ENCODE measurements around the gene STIM2. TPM values are rescaled to one million over a fixed set of nuclear protein-coding genes. Genes with fewer than 3 reads are reported as not detected.

STIM2 gene
- total and polyA plus RNA-seq, 2 donors (not counting 3 experiments of a cell fraction or from before 2014, with no cell fraction given): 21.0 to 21.2 TPM

DNA sequence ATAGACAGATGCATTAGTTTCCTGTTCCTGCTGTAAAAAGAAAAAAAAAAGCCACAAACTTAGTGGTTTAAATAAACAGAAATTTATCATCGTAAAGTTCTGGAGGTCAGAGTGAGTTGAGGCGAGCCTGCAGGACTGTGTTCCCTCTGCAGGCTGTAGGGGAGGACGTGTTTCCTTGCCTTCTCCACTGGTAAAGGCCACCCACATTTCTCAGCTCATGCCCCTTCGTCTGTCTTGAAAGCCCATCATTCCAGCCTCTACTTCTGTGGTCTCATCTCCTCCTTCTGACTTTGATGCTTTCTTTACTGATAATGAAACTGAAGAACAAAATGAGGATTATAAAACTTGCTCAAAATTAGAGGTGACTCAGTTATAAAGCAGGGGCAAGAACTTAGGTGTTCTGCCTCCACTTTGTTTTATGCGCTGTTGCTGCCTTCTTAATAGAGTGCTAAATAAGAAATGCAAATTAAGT lies 143.0 kb downstream of the STIM2 start:
- H3K27ac ChIP-seq (ENCODE audit: insufficient read depth, low read depth, low read length): no peak overlapping the region
- no peaks in the 10 kb centered on the region for H3K79me2 ChIP-seq (ENCODE audit: control insufficient read depth, insufficient read depth, low read length)
- FAIRE-seq (no peak), DNase-seq (ENCODE audit: low read depth, low spot score) (no peak)
- no peak overlapping the region for H3K4me2 ChIP-seq (ENCODE audit: insufficient read depth, low read length)
- BruUV-seq (replicated peaks): no TSS peak
- peaks cover 18% of the 10 kb centered on the region for H3K4me1 ChIP-seq (ENCODE audit: control insufficient read depth, extremely low read depth, insufficient read depth, low read length)
- no peak overlapping the region for H3K4me3 ChIP-seq (replicated peaks in 1 of 3; ENCODE audit: insufficient read depth in 1 of 3, low read depth in 1 of 3, low read length in 3 of 3)
- no peaks in the 10 kb centered on the region for H3K27me3 ChIP-seq (ENCODE audit: control insufficient read depth in 2 of 2, insufficient read depth in 2 of 2, low read length in 2 of 2)
- no peaks in the 10 kb centered on the region for H3K9me1 ChIP-seq (replicated peaks; ENCODE audit: control insufficient read depth, extremely low read depth, insufficient read depth, low read length)
- CTCF ChIA-PET: interaction anchor here (1.3 kb wide), 1 partner anchor 143 kb away, joined by 3 read pairs; the partner anchor contains the start of gene STIM2
- no peak overlapping the region for H3K9ac ChIP-seq (replicated peaks; ENCODE audit: extremely low read depth, insufficient read depth, low read length)
- intact Hi-C loops (cut with micrococcal nuclease) (loop anchor here (2.0 kb wide), 2 partner anchors 217 to 435 kb away; no protein-coding TSS in a partner anchor), dilution Hi-C loops (cut with MboI; ENCODE audit: extremely low pct_ligation_motif_present, low sequenced_read_pairs) (no loop called here)
- POLR2A ChIA-PET: no interaction called here
- no peak overlapping the region for H2AFZ ChIP-seq (ENCODE audit: low read depth, low read length)
- no peaks in the 10 kb centered on the region for H4K20me1 ChIP-seq (replicated peaks; ENCODE audit: control insufficient read depth, extremely low read depth, insufficient read depth, low read length)
- H3K36me3 ChIP-seq (ENCODE audit: control insufficient read depth in 2 of 2, extremely low read depth in 1 of 2, insufficient read depth in 2 of 2, low read length in 2 of 2): no peaks in the 10 kb centered on the region
- no peaks in the 10 kb centered on the region for H3K9me3 ChIP-seq (replicated peaks; ENCODE audit: control insufficient read depth, insufficient read depth, low read length)
- TF ChIP-seq CTCF (IDR thresholded peaks at IDR 0.05; ENCODE audit: extremely low read depth in 1 of 2, insufficient read depth in 1 of 2, low read depth in 1 of 2, low read length in 2 of 2) (no peak), JUN (IDR thresholded peaks at IDR 0.05; ENCODE audit: borderline replicate concordance, insufficient read depth, insufficient read length, low read depth) (no peak), GATA2 (IDR thresholded peaks at IDR 0.05; ENCODE audit: insufficient read depth, insufficient read length, low read depth, low read length) (no peak), POLR2AphosphoS5 (IDR thresholded peaks at IDR 0.05; ENCODE audit: insufficient read depth, low read depth, low read length) (no peak), EZH2 (IDR thresholded peaks at IDR 0.05; ENCODE audit: borderline replicate concordance, low read depth, low read length, severe bottlenecking) (no peak), POLR2A (IDR thresholded peaks at IDR 0.05; ENCODE audit: low read depth, low read length) (no peak), MYC (IDR thresholded peaks at IDR 0.05; ENCODE audit: low read depth, low read length) (no peak), FOS (IDR thresholded peaks at IDR 0.05; ENCODE audit: borderline replicate concordance, insufficient read depth, low read length) (no peak)
- TF ChIP-seq, protein P1, sequence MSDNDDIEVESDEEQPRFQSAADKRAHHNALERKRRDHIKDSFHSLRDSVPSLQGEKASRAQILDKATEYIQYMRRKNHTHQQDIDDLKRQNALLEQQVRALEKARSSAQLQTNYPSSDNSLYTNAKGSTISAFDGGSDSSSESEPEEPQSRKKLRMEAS (IDR thresholded peaks at IDR 0.05; ENCODE audit: insufficient read depth, insufficient read length): no peak

Data from endothelial cell of umbilical vein (primary cell).